NCI-H2107 treated with DMSO at 0.1 percent for 48 hours (cell line): Measurements from ENCODE around the gene RGS9.
A peak's percentile ranks its signal among the peaks of the same experiment; 100 is the strongest.
"Not testable (repeated sequence)": the region's sequence is repeated elsewhere in the genome, so short reads cannot be mapped to it uniquely, and the experiment has no call there.

Experiments
- DNase-seq: peaks from one replicate; lab custom pipeline; 2025; ENCODE audit not compliant: unreplicated experiment; lab: John Stamatoyannopoulos, UW

The RGS9 gene

GRCh38 chr17:65155622-65156021 lies 18.5 kb downstream of the RGS9 start:
- DNase-seq = no peak

GRCh38 chr17:65156185-65156834 lies 19.1 kb downstream of the RGS9 start:
- DNase-seq = no peak

- DNase-seq = no peak
Observed at GRCh38 chr17:65156835-65157565, 19.8 kb downstream of the RGS9 start.

- DNase-seq = no peak
Observed at GRCh38 chr17:65158041-65158440, 20.9 kb downstream of the RGS9 start.

- DNase-seq = no peak
Observed at GRCh38 chr17:65158622-65159021, 21.5 kb downstream of the RGS9 start.

GRCh38 chr17:65160516-65160915 lies 23.3 kb downstream of the RGS9 start:
- no peak for DNase-seq

DNA sequence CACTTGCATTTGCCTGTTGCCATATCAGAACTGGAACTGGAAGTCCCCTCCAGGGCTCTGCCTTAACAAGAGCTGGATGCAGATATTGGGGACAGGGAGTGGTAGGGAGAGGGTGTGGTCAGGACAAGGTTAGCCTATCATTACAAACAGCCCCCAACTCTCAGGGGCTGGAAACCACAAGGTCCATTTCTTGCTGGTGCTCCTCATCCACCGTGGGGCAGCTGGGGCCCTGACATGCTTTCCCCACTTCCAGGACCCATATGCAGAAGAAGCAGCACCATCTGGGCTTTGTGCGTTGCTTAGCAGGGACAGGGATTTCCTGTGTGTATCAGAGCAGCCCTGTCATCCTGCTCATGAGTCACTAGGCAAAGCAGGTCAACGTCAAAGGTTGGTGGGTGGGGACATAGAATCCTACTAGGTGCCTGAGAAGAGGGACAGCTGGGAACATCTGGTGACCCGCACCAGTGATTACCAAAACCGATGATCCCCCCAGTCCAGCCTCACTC lies 26.9 kb downstream of the RGS9 start:
- no peak for DNase-seq

GRCh38 chr17:65166787-65167186 lies 29.6 kb downstream of the RGS9 start:
- DNase-seq = no peak

- no peak for DNase-seq
Observed at GRCh38 chr17:65167566-65167965, 30.4 kb downstream of the RGS9 start.

DNA sequence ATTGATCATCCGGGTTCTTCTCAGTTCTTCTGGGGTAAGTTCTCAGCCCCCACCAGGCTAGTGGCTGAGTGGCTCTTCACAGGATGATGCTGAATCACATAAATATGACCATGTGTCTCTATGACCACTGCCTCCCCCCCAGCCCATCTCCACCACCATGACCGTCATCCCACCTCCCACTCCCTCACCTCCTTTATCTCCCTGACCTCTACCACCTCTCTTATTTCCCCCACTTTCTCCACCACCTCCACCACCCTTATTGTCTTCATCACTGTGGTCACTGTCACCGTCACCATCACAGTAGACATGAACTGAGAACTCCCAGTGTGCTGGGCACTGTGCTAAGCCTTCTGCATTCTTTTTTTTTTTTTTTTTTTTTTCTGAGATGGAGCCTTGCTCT lies 32.5 kb downstream of the RGS9 start:
- DNase-seq = no peak

DNA sequence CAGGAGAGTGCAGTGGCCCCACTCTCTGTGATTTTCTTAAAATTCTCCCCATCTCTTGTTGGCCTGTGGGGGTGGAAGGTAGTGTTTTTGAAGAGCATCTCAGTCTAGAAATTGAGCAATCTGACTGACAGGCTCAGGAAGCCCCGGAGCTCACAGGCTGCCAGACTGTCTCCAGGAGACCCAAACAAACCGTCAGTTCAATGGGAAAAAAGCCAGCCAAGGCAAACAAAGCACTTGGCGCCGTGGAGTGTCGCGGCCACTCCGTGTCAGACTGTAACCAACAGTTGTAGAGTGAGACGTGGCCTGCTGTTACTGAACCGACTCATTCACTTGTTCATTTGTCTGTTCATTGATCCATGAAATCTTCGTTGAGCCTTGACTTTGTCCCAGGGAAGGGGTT lies 33.7 kb downstream of the RGS9 start:
- DNase-seq = peak; percentile 23

- DNase-seq = no peak
Observed at GRCh38 chr17:65171752-65172151, 34.6 kb downstream of the RGS9 start.

DNA sequence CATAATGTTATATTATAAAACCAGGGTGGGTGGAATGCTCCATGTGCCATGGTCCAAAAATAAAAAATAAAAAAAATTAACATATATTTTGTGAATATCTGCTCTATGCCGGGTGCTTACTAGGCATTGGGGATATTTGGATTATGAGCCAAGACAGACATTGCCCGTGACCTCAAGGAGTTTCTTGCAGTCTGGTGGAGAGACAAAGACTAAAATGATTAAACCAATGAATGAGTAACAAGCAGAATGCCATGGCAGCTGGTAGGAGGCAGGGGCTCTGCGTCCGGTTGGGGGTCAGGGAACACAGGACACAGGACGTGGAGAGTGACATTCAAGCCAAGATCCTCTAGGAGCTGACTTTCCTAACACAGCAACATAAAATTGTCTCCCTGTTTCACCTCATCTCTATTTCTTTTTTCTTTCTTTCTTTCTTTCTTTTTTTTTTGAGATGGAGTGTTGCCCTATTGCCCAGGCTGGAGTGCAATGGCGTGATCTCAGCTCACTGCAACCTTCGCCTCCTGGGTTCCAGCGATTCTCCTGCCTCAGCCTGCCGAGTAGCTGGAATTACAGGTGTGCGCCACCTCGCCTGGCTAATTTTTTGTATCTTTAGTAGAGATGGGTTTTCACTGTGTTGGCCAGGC lies 35.4 kb downstream of the RGS9 start:
- DNase-seq = no peak

DNA sequence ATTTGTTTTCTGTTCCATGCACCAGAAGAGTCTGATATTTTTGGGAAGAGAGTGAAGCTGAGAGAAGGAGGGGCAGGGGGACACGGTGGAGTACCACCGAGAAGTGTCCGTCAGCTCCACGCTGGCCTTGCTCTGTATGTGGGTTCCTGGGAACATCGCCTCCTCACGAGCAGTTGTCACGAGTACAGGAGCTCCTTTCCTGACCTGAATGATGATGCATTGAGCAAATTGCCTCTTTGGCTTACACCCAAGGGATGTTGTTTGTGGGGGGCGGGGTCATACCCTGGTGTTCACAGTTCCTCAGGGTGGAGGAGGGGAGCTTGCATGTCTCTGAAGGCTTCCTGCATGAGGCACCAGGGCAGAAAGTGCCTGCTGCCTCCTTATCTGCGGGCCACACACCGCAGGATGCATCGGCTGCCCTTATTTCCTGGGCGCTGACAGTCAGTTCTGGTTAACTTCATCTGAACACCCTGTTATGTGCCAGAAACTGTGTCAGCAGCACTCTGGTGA lies 36.2 kb downstream of the RGS9 start:
- DNase-seq = no peak

DNA sequence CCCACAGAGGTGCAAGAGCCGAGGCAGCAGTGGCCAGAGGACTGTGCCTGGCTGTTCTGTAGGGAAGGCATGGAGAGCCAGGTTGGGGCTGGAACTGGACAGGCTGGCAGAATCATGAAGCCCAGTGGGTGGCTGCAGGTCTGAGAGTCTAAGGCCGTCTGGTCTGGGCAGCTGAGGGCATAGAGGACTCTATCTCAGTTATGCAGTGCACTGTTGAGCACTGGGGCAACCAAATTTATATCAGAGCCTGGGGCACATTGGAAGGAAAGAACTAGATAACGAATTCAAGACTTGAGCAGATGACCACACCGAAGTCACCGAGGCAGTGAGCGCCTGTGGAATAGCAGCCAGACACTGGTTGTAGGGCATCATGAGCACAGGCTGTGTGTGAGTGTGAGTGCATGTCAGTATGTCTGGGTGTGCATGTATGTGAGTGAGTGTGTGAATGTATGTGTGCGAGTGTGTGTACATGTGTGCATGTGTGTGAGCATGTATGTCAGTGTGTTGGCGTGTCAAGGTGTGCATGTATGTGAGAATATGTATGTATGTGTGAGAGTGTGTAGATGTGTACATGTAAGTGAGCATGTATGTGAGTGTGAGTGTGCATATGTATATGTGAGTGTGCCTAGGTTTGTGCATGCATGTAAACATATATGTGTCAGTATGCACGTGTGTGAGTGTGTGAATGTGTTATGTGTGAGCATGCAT lies 37.0 kb downstream of the RGS9 start:
- no peak for DNase-seq

DNA sequence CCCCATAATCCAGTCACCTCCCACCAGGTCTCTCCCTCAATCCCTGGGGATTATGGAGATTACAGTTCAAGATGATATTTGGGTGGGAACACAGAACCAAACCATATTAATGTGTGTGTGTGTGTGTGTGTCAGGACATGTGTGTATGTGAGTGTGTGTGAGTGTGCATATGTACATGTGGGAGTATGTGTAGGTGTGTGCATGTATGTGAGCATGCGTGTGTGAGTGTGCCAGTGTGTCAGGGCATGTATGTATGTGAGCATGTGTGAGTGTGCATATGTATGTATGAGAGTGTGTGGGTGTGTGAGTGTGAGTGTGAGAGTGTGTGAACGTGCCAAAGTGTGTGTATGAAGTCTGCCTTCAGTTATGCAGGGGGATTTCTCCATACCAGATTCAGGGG lies 37.8 kb downstream of the RGS9 start:
- no peak for DNase-seq

GRCh38 chr17:65175952-65176351 lies 38.8 kb downstream of the RGS9 start:
- DNase-seq = no peak

GRCh38 chr17:65176646-65177409 lies 39.7 kb downstream of the RGS9 start:
- no peak for DNase-seq

DNA sequence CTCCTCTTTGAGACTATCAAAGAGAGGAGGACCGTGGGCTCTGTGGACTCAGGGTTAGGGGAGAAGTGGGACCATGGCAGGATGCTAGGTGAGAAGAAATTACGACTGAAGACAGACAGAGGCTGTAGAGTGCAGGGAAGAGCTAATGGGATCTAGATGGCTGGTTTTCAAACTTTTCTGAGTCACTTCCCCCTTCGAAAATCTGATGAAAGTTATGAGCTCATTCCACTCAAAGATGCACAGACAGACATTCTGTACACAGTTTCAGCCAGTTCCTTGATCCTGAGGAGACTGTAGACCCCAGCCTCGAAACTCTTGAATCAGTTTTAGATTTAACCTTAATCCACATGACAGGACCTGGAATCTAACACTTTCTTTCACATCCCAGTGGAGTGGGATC lies 40.7 kb downstream of the RGS9 start:
- no peak for DNase-seq

DNA sequence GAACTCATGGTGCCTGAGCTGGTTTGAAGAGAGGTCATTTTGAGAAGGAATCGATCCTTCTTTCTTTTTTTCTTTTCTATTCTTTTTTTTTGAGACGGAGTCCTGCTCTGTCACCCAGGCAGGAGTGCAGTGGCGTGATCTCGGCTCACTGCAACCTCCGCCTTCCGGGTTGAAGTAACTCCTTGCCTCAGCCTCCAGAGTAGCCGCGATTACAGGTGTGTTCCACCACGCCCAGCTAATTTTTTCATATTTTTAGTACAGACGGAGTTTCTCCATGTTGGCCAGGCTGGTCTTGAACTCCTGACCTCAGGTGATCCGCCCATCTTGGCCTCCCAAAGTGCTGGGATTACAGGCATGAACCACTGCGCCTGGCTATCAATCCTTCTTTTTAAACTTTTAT lies 43.1 kb downstream of the RGS9 start:
- not testable (repeated sequence) for DNase-seq
